ENCODE measurements around the gene PEX16. TPM values are rescaled to one million over a fixed set of nuclear protein-coding genes. Genes with fewer than 3 reads are reported as not detected.

Gene PEX16
- polyA plus RNA-seq, 4 donors: 16.0 to 23.8 (median 16.3) TPM

GRCh38 chr11:45932217-45932616 lies 14.5 kb upstream of the PEX16 start:
- no peak for DNase-seq (ENCODE audit: low read depth in 4 of 4, low spot score in 3 of 4)

- no peak for DNase-seq (ENCODE audit: low read depth in 4 of 4, low spot score in 3 of 4)
These were observed 14.1 kb upstream of the PEX16 start for GRCh38 chr11:45931739-45932138.

GRCh38 chr11:45930951-45931570 lies 13.4 kb upstream of the PEX16 start:
- no peak for DNase-seq (ENCODE audit: low read depth in 4 of 4, low spot score in 3 of 4)

GRCh38 chr11:45930031-45930794 lies 12.5 kb upstream of the PEX16 start:
- no peak for DNase-seq (ENCODE audit: low read depth in 4 of 4, low spot score in 3 of 4)

GRCh38 chr11:45929486-45930030 lies 11.9 kb upstream of the PEX16 start:
- DNase-seq (ENCODE audit: low read depth in 4 of 4, low spot score in 3 of 4): no peak

- DNase-seq (ENCODE audit: low read depth in 4 of 4, low spot score in 3 of 4): no peak
These were observed 11.0 kb upstream of the PEX16 start for GRCh38 chr11:45928535-45929215.

GRCh38 chr11:45927684-45928413 lies 10.2 kb upstream of the PEX16 start:
- DNase-seq (ENCODE audit: low read depth in 4 of 4, low spot score in 3 of 4): no peak

GRCh38 chr11:45927332-45927683 lies 9.6 kb upstream of the PEX16 start:
- DNase-seq (ENCODE audit: low read depth in 4 of 4, low spot score in 3 of 4): no peak

- no peak for DNase-seq (ENCODE audit: low read depth in 4 of 4, low spot score in 3 of 4)
These were observed 9.1 kb upstream of the PEX16 start for GRCh38 chr11:45926536-45927331.

- no peak for DNase-seq (ENCODE audit: low read depth in 4 of 4, low spot score in 3 of 4)
These were observed 8.3 kb upstream of the PEX16 start for GRCh38 chr11:45926001-45926401.

GRCh38 chr11:45925550-45925949 lies 7.9 kb upstream of the PEX16 start:
- DNase-seq (ENCODE audit: low read depth in 4 of 4, low spot score in 3 of 4): no peak

GRCh38 chr11:45924927-45925326 lies 7.2 kb upstream of the PEX16 start:
- no peak for DNase-seq (ENCODE audit: low read depth in 4 of 4, low spot score in 3 of 4)

GRCh38 chr11:45924036-45924915 lies 6.6 kb upstream of the PEX16 start:
- no peak for DNase-seq (ENCODE audit: low read depth in 4 of 4, low spot score in 3 of 4)

- no peak for DNase-seq (ENCODE audit: low read depth in 4 of 4, low spot score in 3 of 4)
These were observed 4.9 kb upstream of the PEX16 start, which contains the start of gene LARGE2 for GRCh38 chr11:45922425-45923082. TSS of gene LARGE2 (plus strand) at chr11:45922656. CDS start at chr11:45922883, 227 bp downstream.

GRCh38 chr11:45921561-45922424 lies 4.1 kb upstream of the PEX16 start:
- no peak for DNase-seq (ENCODE audit: low read depth in 4 of 4, low spot score in 3 of 4)

GRCh38 chr11:45920531-45921477 lies 3.1 kb upstream of the PEX16 start:
- DNase-seq (ENCODE audit: low read depth in 4 of 4, low spot score in 3 of 4): no peak
